Natural killer cell (primary cell): Measurements from ENCODE around the gene RNF114. TPM values are rescaled to one million over a fixed set of nuclear protein-coding genes. Genes with fewer than 3 reads are reported as not detected.

Experiments
- ATAC-seq, 3 donors: fragments of 150-1000 bp in 2 of 3; fragments of 200-7000 bp in 1 of 3; cut with Tn5 transposase; 1 replicate in 1 of 3; 2 replicates in 2 of 3; pipeline ENCODE4 v1.10.0; 2021; ENCODE audit warnings: mild to moderate bottlenecking in 2 of 3, moderate library complexity in 2 of 3
- DNase-seq, 2 donors: peaks; one replicate each; pipeline versions ENCODE4 v3.0.0 to v3.0.0-alpha.2; 2013 to 2021; ENCODE audit warnings: mixed read lengths in 1 of 2
- H3K27ac ChIP-seq: one replicate; pipeline ENCODE4 v1.5.1; 2013; ENCODE audit warnings: mild to moderate bottlenecking, low read length
- H3K27me3 ChIP-seq: one replicate; pipeline ENCODE4 v1.6.1; 2013; ENCODE audit warnings: low read length; ENCODE audit not compliant: control insufficient read depth, insufficient read depth
- H3K36me3 ChIP-seq: one replicate; pipeline ENCODE4 v1.6.1; 2013; ENCODE audit warnings: low read length; ENCODE audit not compliant: control insufficient read depth, insufficient read depth
- H3K4me1 ChIP-seq: one replicate; pipeline ENCODE4 v1.6.1; 2013; ENCODE audit warnings: low read length; ENCODE audit not compliant: control insufficient read depth, insufficient read depth
- H3K4me3 ChIP-seq: one replicate; pipeline ENCODE4 v1.5.1; 2013; ENCODE audit warnings: low read length
- H3K9me3 ChIP-seq: one replicate; pipeline ENCODE4 v1.6.1; 2013; ENCODE audit warnings: low read length; ENCODE audit not compliant: control insufficient read depth, insufficient read depth
- H3K27ac Mint-ChIP-seq, 2 donors: one replicate each; pipeline ENCODE4 v1.8.0; 2022; ENCODE audit warnings: mild to moderate bottlenecking in 2 of 2, mixed read lengths in 2 of 2, moderate library complexity in 1 of 2
- H3K27me3 Mint-ChIP-seq, 2 donors: one replicate each; pipeline ENCODE4 v1.8.0; 2022; ENCODE audit warnings: low read depth in 2 of 2, mixed read lengths in 2 of 2
- H3K36me3 Mint-ChIP-seq: one replicate; pipeline ENCODE4 v1.8.0; 2022; ENCODE audit warnings: mixed read lengths
- H3K4me1 Mint-ChIP-seq, 2 donors: one replicate each; pipeline ENCODE4 v1.8.0; 2022; ENCODE audit warnings: mixed read lengths in 2 of 2
- H3K4me3 Mint-ChIP-seq: one replicate; pipeline ENCODE4 v1.8.0; 2022; ENCODE audit warnings: mild to moderate bottlenecking, moderate library complexity, mixed read lengths
- H3K9me3 Mint-ChIP-seq, 2 donors: one replicate each; pipeline ENCODE4 v1.8.0; 2022; ENCODE audit warnings: mixed read lengths in 2 of 2
- CTCF ChIP-seq: fragments of 200-600 bp; IDR thresholded peaks from one replicate; pipeline ENCODE4 v1.8.0; 2022; ENCODE audit warnings: antibody characterized with exemption
- WGBS: methylation state at CpG from one replicate; pipeline ENCODE4 v1.1.7; 2013; ENCODE audit warnings: missing lambda C conversion rate; ENCODE audit not compliant: insufficient coverage; 5-methylcytosine and 5-hydroxymethylcytosine counted together
- intact Hi-C: fragments of 100-400 bp; cut with micrococcal nuclease; formaldehyde crosslinking; loops from one replicate; pipeline ENCODE4 v1.14.2; 2022
- total RNA-seq, 4 donors: library from RNA; stranded (reverse); fragments of 120-200 nt in 1 of 4; gene quantifications; one replicate each; pipeline versions ENCODE4 v1.2.3 to v1.2.4, GENCODE V29; 2013 to 2022

The RNF114 gene
- total RNA-seq, 3 donors from 2014 or later (not counting 1 experiment from before 2014, with no cell fraction given), result 92.3 to 108 (median 100) TPM

- Mint-ChIP-seq H3K9me3 (no peaks in the 10 kb centered on the region), H3K27me3 (peaks cover 0 to 5% of the 10 kb centered on the region in 2 donors), H3K4me1 (peaks cover 5 to 37% of the 10 kb centered on the region in 2 donors), H3K4me3 (peak overlapping the region; percentile 67), H3K36me3 (no peaks in the 10 kb centered on the region), H3K27ac (peak overlapping the region in 1 of 2 donors; percentile 80)
- no peak for TF ChIP-seq CTCF
- no peak for ATAC-seq
- Histone ChIP-seq H3K36me3 (no peaks in the 10 kb centered on the region), H3K9me3 (no peaks in the 10 kb centered on the region), H3K27me3 (peaks cover 4% of the 10 kb centered on the region), H3K4me3 (no peak overlapping the region), H3K27ac (no peak overlapping the region), H3K4me1 (peaks cover 30% of the 10 kb centered on the region)
- DNase-seq, result no peak
- intact Hi-C loops, result no loop called here
- 90% methylated on average over 23 of the region's 23 CpGs for WGBS
Measured at GRCh38 chr20:49981218-49982071, 45.2 kb downstream of the RNF114 start.

- peaks cover 4% of the 10 kb centered on the region for H3K27me3 ChIP-seq
- ATAC-seq (no peak), DNase-seq (no peak)
- H3K9me3 ChIP-seq, result no peaks in the 10 kb centered on the region
- Mint-ChIP-seq H3K27me3 (peaks cover 0 to 6% of the 10 kb centered on the region in 2 donors), H3K27ac (peak overlapping the region; percentile 12 to 80), H3K9me3 (no peaks in the 10 kb centered on the region), H3K36me3 (no peaks in the 10 kb centered on the region), H3K4me3 (peak overlapping the region; percentile 67), H3K4me1 (peaks cover 5 to 37% of the 10 kb centered on the region in 2 donors)
- H3K27ac ChIP-seq, result no peak overlapping the region
- H3K36me3 ChIP-seq, result no peaks in the 10 kb centered on the region
- H3K4me3 ChIP-seq, result peak overlapping the region; percentile 12
- intact Hi-C loops, result no loop called here
- WGBS, result 11% methylated on average over 12 of the region's 12 CpGs
- H3K4me1 ChIP-seq, result peaks cover 30% of the 10 kb centered on the region
- no peak for TF ChIP-seq CTCF
Measured at GRCh38 chr20:49982072-49982345, 45.8 kb downstream of the RNF114 start.

GRCh38 chr20:49982346-49983122, 46.3 kb downstream of the RNF114 start, which contains the start of gene SNAI1:
TSS of gene SNAI1 (plus strand) at chr20:49982980. CDS start at chr20:49983060, 80 bp downstream.
- H3K27me3 Mint-ChIP-seq, result peaks cover 0 to 8% of the 10 kb centered on the region in 2 donors
- DNase-seq (peak; percentile 74 to 94), ATAC-seq (peak; percentile 91 to 96 (median 93))
- WGBS, result under 1% methylated on average over 82 of the region's 90 CpGs
- no peaks in the 10 kb centered on the region for H3K9me3 ChIP-seq
- H3K9me3 Mint-ChIP-seq, result no peaks in the 10 kb centered on the region
- peak; percentile 50 for TF ChIP-seq CTCF
- peaks cover 4% of the 10 kb centered on the region for H3K27me3 ChIP-seq
- H3K4me3 Mint-ChIP-seq, result peak within 1 kb of the TSS; percentile 67
- H3K4me1 Mint-ChIP-seq, result peaks cover 5 to 37% of the 10 kb centered on the region in 2 donors
- peaks cover 30% of the 10 kb centered on the region for H3K4me1 ChIP-seq
- H3K36me3 Mint-ChIP-seq, result no peaks in the 10 kb centered on the region
- no peak within 1 kb of the TSS for H3K27ac ChIP-seq
- peak within 1 kb of the TSS; percentile 12 to 80 for H3K27ac Mint-ChIP-seq
- intact Hi-C loops, result no loop called here
- H3K36me3 ChIP-seq, result no peaks in the 10 kb centered on the region
- peak within 1 kb of the TSS; percentile 30 for H3K4me3 ChIP-seq
